ENCODE results near the gene CCDC92B. TPM values are rescaled to one million over a fixed set of nuclear protein-coding genes. Genes with fewer than 3 reads are reported as not detected.

The CCDC92B gene
- total RNA-seq, 1 experiment from 2014 or later, result 0.66 TPM

DNA sequence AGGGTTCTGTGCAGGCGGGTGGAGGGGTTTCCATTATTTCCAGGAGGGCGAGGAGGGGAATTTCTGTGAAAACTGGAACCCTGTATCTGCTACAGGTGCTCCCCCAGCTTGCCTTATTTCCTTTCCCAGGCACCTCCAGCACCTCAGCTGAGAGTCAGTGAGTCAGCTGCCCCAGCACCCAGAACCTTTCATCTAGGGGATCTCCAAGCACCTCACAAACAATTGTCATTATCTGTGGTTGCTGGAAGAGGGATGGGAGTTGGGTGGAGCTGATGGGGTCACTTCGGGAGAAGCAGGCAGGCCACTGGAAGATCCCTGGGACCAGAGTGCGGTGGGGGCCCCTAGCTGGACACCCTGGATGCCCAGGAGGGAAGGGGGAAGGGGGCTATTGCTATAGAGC lies 27.8 kb downstream of the CCDC92B start:
- Mint-ChIP-seq H3K36me3 (ENCODE audit: insufficient read depth, unreplicated experiment) (peaks cover 4% of the 10 kb centered on the region), H3K27me3 (ENCODE audit: insufficient read depth, unreplicated experiment) (peaks cover 3% of the 10 kb centered on the region), H3K4me3 (ENCODE audit: unreplicated experiment) (no peak overlapping the region), H3K27ac (ENCODE audit: unreplicated experiment) (no peak overlapping the region), H3K9me3 (ENCODE audit: unreplicated experiment) (no peaks in the 10 kb centered on the region), H3K4me1 (ENCODE audit: low read depth, unreplicated experiment) (peaks cover 15% of the 10 kb centered on the region)
- no peak overlapping the region for H3K4me3 ChIP-seq (ENCODE audit: low read depth, low read length)
- no peaks in the 10 kb centered on the region for H3K27me3 ChIP-seq (replicated peaks; ENCODE audit: control insufficient read depth, insufficient read depth, low read length)
- no TSS peak for BruUV-seq (replicated peaks)
- TF ChIP-seq, protein P1, sequence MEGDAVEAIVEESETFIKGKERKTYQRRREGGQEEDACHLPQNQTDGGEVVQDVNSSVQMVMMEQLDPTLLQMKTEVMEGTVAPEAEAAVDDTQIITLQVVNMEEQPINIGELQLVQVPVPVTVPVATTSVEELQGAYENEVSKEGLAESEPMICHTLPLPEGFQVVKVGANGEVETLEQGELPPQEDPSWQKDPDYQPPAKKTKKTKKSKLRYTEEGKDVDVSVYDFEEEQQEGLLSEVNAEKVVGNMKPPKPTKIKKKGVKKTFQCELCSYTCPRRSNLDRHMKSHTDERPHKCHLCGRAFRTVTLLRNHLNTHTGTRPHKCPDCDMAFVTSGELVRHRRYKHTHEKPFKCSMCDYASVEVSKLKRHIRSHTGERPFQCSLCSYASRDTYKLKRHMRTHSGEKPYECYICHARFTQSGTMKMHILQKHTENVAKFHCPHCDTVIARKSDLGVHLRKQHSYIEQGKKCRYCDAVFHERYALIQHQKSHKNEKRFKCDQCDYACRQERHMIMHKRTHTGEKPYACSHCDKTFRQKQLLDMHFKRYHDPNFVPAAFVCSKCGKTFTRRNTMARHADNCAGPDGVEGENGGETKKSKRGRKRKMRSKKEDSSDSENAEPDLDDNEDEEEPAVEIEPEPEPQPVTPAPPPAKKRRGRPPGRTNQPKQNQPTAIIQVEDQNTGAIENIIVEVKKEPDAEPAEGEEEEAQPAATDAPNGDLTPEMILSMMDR (IDR thresholded peaks at IDR 0.05; ENCODE audit: insufficient read depth in 1 of 2, low read depth in 1 of 2, low read length in 1 of 2, severe bottlenecking in 1 of 2, unreplicated experiment in 1 of 2), result no peak
- H3K9me3 ChIP-seq, result no peaks in the 10 kb centered on the region
- H3K36me3 ChIP-seq (ENCODE audit: control insufficient read depth, insufficient read depth, low read length), result no peaks in the 10 kb centered on the region
- intact Hi-C loops (cut with micrococcal nuclease; ENCODE audit: unreplicated experiment), result no loop called here
- CTCF ChIA-PET, result interaction anchor here (0.9 kb wide), 1 partner anchor 123 kb away, joined by 3 read pairs; no protein-coding TSS in a partner anchor
- DNase-seq, result no peak
- H3K4me1 ChIP-seq, result peaks cover 13% of the 10 kb centered on the region
- POLR2A ChIA-PET, result no interaction called here

DNA sequence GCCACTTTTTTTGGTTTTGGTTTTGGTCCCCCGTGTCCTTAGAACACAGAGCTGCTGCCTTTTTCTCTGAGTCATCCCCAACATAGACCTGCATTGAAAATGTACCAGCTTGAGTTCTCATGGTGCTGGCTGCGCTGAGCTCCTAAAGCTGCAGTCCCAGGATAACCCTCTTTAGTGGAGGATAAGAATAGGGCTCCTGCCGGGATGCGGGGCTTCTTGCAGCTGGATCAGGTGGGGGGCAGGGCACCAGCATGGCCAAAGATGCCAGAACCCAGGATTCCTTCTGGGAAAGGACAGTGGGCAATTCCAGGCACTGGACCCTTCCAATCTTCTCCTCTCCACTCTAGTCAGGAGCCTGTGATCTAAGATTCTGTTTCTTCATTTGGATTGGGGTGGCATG lies 29.6 kb downstream of the CCDC92B start:
- H3K4me3 Mint-ChIP-seq (ENCODE audit: unreplicated experiment), result no peak overlapping the region
- no peak for DNase-seq
- Histone ChIP-seq H3K4me3 (ENCODE audit: low read depth, low read length) (no peak overlapping the region), H3K9me3 (no peaks in the 10 kb centered on the region), H3K4me1 (peaks cover 13% of the 10 kb centered on the region), H3K36me3 (ENCODE audit: control insufficient read depth, insufficient read depth, low read length) (no peaks in the 10 kb centered on the region), H3K27me3 (replicated peaks; ENCODE audit: control insufficient read depth, insufficient read depth, low read length) (no peaks in the 10 kb centered on the region)
- intact Hi-C loops (cut with micrococcal nuclease; ENCODE audit: unreplicated experiment), result no loop called here
- TF ChIP-seq, protein P1 (IDR thresholded peaks at IDR 0.05; ENCODE audit: insufficient read depth in 1 of 2, low read depth in 1 of 2, low read length in 1 of 2, severe bottlenecking in 1 of 2, unreplicated experiment in 1 of 2), result no peak
- no peaks in the 10 kb centered on the region for H3K9me3 Mint-ChIP-seq (ENCODE audit: unreplicated experiment)
- H3K36me3 Mint-ChIP-seq (ENCODE audit: insufficient read depth, unreplicated experiment), result peaks cover 4% of the 10 kb centered on the region
- no peak overlapping the region for H3K27ac Mint-ChIP-seq (ENCODE audit: unreplicated experiment)
- no TSS peak for BruUV-seq (replicated peaks)
- no peaks in the 10 kb centered on the region for H3K27me3 Mint-ChIP-seq (ENCODE audit: insufficient read depth, unreplicated experiment)
- H3K4me1 Mint-ChIP-seq (ENCODE audit: low read depth, unreplicated experiment), result peaks cover 8% of the 10 kb centered on the region
- ChIA-PET POLR2A (no interaction called here), CTCF (no interaction called here)

DNA sequence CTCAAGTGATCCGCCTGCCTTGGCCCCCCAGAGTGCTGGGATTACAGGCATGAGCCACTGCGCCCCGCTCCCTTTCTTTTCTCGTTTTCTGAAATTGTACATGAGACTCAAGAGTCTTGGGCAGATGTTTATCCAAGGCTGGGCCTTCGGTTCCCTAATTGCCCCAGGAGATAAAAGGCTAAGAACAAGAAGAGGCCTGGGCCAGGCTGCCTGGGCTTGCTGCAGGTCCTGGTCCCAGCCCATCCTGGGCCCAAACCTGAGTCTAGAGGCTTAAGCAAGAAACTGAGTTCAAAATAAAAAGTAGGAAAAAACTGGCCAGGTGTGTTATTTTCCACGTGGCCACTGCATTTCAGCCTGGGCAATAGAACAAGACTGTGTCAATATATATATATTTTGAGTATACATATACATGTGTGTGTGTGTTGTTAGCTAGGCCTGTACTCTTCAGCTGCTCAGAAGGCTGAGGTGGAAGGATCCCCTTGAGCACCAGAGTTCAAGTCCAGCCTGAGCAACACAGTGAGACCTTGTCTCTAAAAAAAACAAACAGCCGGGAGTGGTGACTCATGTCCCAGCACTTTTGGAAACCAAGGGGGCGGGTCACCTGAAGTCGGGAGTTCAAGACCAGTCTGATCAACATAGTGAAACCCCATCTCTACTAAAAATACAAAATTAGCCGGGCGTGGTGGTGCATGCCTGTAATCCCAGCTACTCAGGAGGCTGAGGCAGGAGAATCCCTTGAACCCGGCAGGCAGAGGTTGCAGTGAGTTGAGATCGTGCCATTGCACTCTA lies 31.1 kb downstream of the CCDC92B start:
- Mint-ChIP-seq H3K36me3 (ENCODE audit: insufficient read depth, unreplicated experiment) (peaks cover 4% of the 10 kb centered on the region), H3K9me3 (ENCODE audit: unreplicated experiment) (no peaks in the 10 kb centered on the region), H3K4me3 (ENCODE audit: unreplicated experiment) (no peak overlapping the region), H3K27me3 (ENCODE audit: insufficient read depth, unreplicated experiment) (no peaks in the 10 kb centered on the region), H3K27ac (ENCODE audit: unreplicated experiment) (no peak overlapping the region), H3K4me1 (ENCODE audit: low read depth, unreplicated experiment) (peaks cover 8% of the 10 kb centered on the region)
- no peak for DNase-seq
- Histone ChIP-seq H3K27me3 (replicated peaks; ENCODE audit: control insufficient read depth, insufficient read depth, low read length) (no peaks in the 10 kb centered on the region), H3K4me1 (peaks cover 10% of the 10 kb centered on the region), H3K9me3 (no peaks in the 10 kb centered on the region), H3K36me3 (ENCODE audit: control insufficient read depth, insufficient read depth, low read length) (no peaks in the 10 kb centered on the region), H3K4me3 (ENCODE audit: low read depth, low read length) (no peak overlapping the region)
- ChIA-PET POLR2A (no interaction called here), CTCF (no interaction called here)
- intact Hi-C loops (cut with micrococcal nuclease; ENCODE audit: unreplicated experiment), result no loop called here
- BruUV-seq (replicated peaks), result no TSS peak
- TF ChIP-seq, protein P1 (IDR thresholded peaks at IDR 0.05; ENCODE audit: insufficient read depth in 1 of 2, low read depth in 1 of 2, low read length in 1 of 2, severe bottlenecking in 1 of 2, unreplicated experiment in 1 of 2), result no peak

Measured in Caco-2 (cell line).